Measurements from ENCODE around the gene ZBTB20.

GRCh38 chr3:115148142-115148790 lies 1.2 kb upstream of the ZBTB20 start:
- TF ChIP-seq CTCF (IDR thresholded peaks at IDR 0.05; ENCODE audit: low read length), result no peak
- TF ChIP-seq EZH2 (optimal IDR thresholded peaks at IDR 0.05; ENCODE audit: low read depth, low read length), result no peak

Data from MM.1S (cell line).